GM12874 (cell line): ENCODE data around the gene PALMD.

Experiments
- CTCF ChIP-seq: IDR thresholded peaks from 2 replicates; pipeline ENCODE4 v1.5.1; 2011; ENCODE audit warnings: low read depth, mild to moderate bottlenecking, control low read depth, low read length, moderate library complexity; ENCODE audit not compliant: insufficient read depth

Gene PALMD

GRCh38 chr1:99710994-99711393, 65.1 kb downstream of the PALMD start:
- TF ChIP-seq CTCF = no peak

- TF ChIP-seq CTCF = no peak
Measured at GRCh38 chr1:99713006-99713405, 67.1 kb downstream of the PALMD start.

- no peak for TF ChIP-seq CTCF
Measured at GRCh38 chr1:99717005-99717404, 71.1 kb downstream of the PALMD start.

- TF ChIP-seq CTCF = no peak
Measured at GRCh38 chr1:99723251-99723650, 77.3 kb downstream of the PALMD start.

- TF ChIP-seq CTCF = no peak
Measured at GRCh38 chr1:99725996-99726395, 80.1 kb downstream of the PALMD start.

GRCh38 chr1:99726407-99726806, 80.5 kb downstream of the PALMD start:
- TF ChIP-seq CTCF = no peak

- TF ChIP-seq CTCF = no peak
Measured at GRCh38 chr1:99726818-99727217, 80.9 kb downstream of the PALMD start.
